ENCODE data around the gene SPTSSA.

DNA sequence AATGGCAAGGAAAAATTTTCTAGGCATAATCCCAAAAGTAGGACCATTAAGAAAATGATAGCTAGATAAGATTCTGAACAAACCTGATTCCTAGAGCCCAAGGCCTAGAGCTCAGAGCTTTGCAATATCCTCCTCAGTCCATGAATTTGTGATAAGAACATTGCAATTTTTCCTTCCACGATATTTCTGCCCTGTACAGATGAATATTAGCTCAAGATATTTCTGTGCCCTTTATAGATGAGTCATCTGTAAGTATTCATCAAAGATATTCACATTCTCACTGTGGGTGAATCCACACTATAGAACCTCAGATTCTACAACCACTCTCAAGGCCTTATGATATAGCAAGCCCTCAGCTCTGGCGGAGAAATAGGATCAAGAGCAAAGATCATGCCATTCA, 40.0 kb upstream of the SPTSSA start:
- TF ChIP-seq BHLHE40 (IDR thresholded peaks at IDR 0.05; ENCODE audit: borderline replicate concordance) (no peak), SUZ12 (IDR thresholded peaks at IDR 0.05) (no peak), FOXM1 (IDR thresholded peaks at IDR 0.05; ENCODE audit: borderline replicate concordance) (no peak), ELF4 (IDR thresholded peaks at IDR 0.05) (no peak), FOXA1 (IDR thresholded peaks at IDR 0.05) (no peak), ZNF384 (IDR thresholded peaks at IDR 0.05) (no peak), SP1 (IDR thresholded peaks at IDR 0.05) (no peak), ARNT (IDR thresholded peaks at IDR 0.05) (no peak), L3MBTL2 (conservative IDR thresholded peaks at IDR 0.05) (no peak)
- TF ChIP-seq, protein P1, sequence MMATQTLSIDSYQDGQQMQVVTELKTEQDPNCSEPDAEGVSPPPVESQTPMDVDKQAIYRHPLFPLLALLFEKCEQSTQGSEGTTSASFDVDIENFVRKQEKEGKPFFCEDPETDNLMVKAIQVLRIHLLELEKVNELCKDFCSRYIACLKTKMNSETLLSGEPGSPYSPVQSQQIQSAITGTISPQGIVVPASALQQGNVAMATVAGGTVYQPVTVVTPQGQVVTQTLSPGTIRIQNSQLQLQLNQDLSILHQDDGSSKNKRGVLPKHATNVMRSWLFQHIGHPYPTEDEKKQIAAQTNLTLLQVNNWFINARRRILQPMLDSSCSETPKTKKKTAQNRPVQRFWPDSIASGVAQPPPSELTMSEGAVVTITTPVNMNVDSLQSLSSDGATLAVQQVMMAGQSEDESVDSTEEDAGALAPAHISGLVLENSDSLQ (IDR thresholded peaks at IDR 0.05) = no peak
